Ovary (tissue), 9 donors: Measurements from ENCODE around the gene RPS10. TPM values are rescaled to one million over a fixed set of nuclear protein-coding genes. Genes with fewer than 3 reads are reported as not detected.

Source experiments
- DNase-seq, 5 donors: peaks; one replicate each; pipeline ENCODE4 v3.0.0-alpha.2; 2019 to 2020
- H3K27ac ChIP-seq, 2 donors: fragments of 200-600 bp; one replicate each; pipeline versions ENCODE4 v1.5.1 to v1.8.0; 2019 to 2022
- H3K27me3 ChIP-seq: fragments of 200-600 bp; one replicate; pipeline ENCODE4 v1.8.0; 2022
- H3K36me3 ChIP-seq: fragments of 200-600 bp; sonication (generic); one replicate; pipeline ENCODE4 v1.5.1; 2019
- H3K4me1 ChIP-seq: one replicate; pipeline ENCODE4 v1.8.1; 2013; ENCODE audit warnings: mild to moderate bottlenecking, moderate library complexity; ENCODE audit not compliant: insufficient read depth
- H3K4me3 ChIP-seq: fragments of 200-600 bp; sonication (generic); one replicate; pipeline ENCODE4 v1.5.1; 2017
- H3K9me3 ChIP-seq, 2 donors: fragments of 200-600 bp in 1 of 2; sonication (generic) in 1 of 2; one replicate each; pipeline versions ENCODE4 v1.5.1 to v1.8.1; 2013 to 2019; ENCODE audit warnings: mild to moderate bottlenecking in 1 of 2, moderate library complexity in 1 of 2
- CTCF ChIP-seq, 3 donors: fragments of 450-650 bp in 2 of 3; fragments of 200-600 bp in 1 of 3; IDR thresholded peaks; one replicate each; pipeline versions ENCODE4 v1.5.1 to v1.8.0; 2016 to 2022; ENCODE audit warnings: antibody characterized with exemption in 3 of 3, mild to moderate bottlenecking in 1 of 3
- EP300 ChIP-seq: sonication (generic); formaldehyde crosslinking; IDR thresholded peaks from one replicate; pipeline ENCODE4 v1.6.1; 2017; ENCODE audit warnings: antibody characterized with exemption
- POLR2A ChIP-seq: fragments of 450-650 bp; IDR thresholded peaks from one replicate; pipeline ENCODE4 v1.6.1; 2017; ENCODE audit warnings: antibody characterized with exemption, mild to moderate bottlenecking, moderate library complexity
- WGBS, 3 donors: extraction: QIAGEN DNeasy Blood & Tissue Kit in 1 of 3; methylation state at CpG; one replicate each; pipeline versions ENCODE4 v1.1.5 to v1.1.7; 2013 to 2017; 5-methylcytosine and 5-hydroxymethylcytosine counted together
- intact Hi-C, 4 donors: fragments of 100-400 bp; cut with DNase I; formaldehyde crosslinking; loops; one replicate each; pipeline versions ENCODE4 v1.11.0 to v1.15.1; 2022 to 2023
- polyA plus RNA-seq, 2 donors: library from polyadenylated mRNA; stranded (reverse); fragments of 200-250 nt in 1 of 2; fragments of 350-450 nt in 1 of 2; fragmentation: Illumina TruSeq in 1 of 2; extraction: RNeasy Lipid Tissue Mini Kit (QIAGEN cat#74804) in 1 of 2; gene quantifications; one replicate each; pipeline ENCODE4 v1.2.3, GENCODE V29; 2013 to 2014
- total RNA-seq, 7 donors: library from RNA; depleted of rRNA in 2 of 7; stranded (reverse); fragments of >200 nt in 2 of 7; fragmentation: NEBNext Ultra II Directional in 3 of 7; extraction: Animal tissue kit (Norgen Biotek cat#: 25700) in 3 of 7; gene quantifications; one replicate each; pipeline versions ENCODE4 v1.1.0 to v1.2.4, GENCODE V29; 2016 to 2023
- donor health status: DM: no; HTN: no; CAD: no; lungs with moderate emphysema.
- donor health status: DM: no; HTN: no; CAD: no.
- donor health status: Bipolar disorder and iron deficiency.
- donor health status: DM: yes; HTN: yes; CAD: no.
- donor health status: DM: no; HTN: no; CAD: no.
- donor health status: DM: yes; HTN: yes; CAD: no.

Gene RPS10
- total and polyA plus RNA-seq, 9 donors = 1,945 to 10,077 (median 2,497) TPM

- peaks cover 3% of the 10 kb centered on the region for H3K4me1 ChIP-seq
- H3K4me3 ChIP-seq = peak overlapping the region; percentile 50
- H3K36me3 ChIP-seq = no peaks in the 10 kb centered on the region
- DNase-seq = no peak
- TF ChIP-seq CTCF (IDR thresholded peaks at IDR 0.05) = no peak
- no peak for TF ChIP-seq EP300
- TF ChIP-seq POLR2A = no peak
- intact Hi-C loops = loop anchor here in 3 of 4 donors (2.0 to 5.0 kb wide), 2 partner anchors 145 to 146 kb away; partner anchors contain the start of gene SMIM29 (in 3 of the 3)
- H3K27ac ChIP-seq = peak overlapping the region; percentile 82 to 91
- WGBS, 3 donors = 48 to 54% (median 53%) methylated on average over 16 of the region's 16 CpGs
- no peaks in the 10 kb centered on the region for H3K9me3 ChIP-seq
- H3K27me3 ChIP-seq = no peaks in the 10 kb centered on the region
Measured at GRCh38 chr6:34393191-34393965, 32.5 kb downstream of the RPS10 start.

GRCh38 chr6:34392497-34393190 is 33.2 kb downstream of the RPS10 start, which contains the start of gene NUDT3:
Gene NUDT3 (minus strand): TSS chr6:34392669. CDS start chr6:34392362, 307 bp downstream.
- Histone ChIP-seq H3K27ac (peak within 1 kb of the TSS; percentile 82 to 91), H3K27me3 (no peaks in the 10 kb centered on the region), H3K36me3 (no peaks in the 10 kb centered on the region), H3K9me3 (no peaks in the 10 kb centered on the region), H3K4me3 (peak within 1 kb of the TSS; percentile 50), H3K4me1 (peaks cover 3% of the 10 kb centered on the region)
- intact Hi-C loops = loop anchor here (1.0 to 5.0 kb wide), 3 partner anchors 143 to 145 kb away; partner anchors contain the start of gene SMIM29 (in 4 of the 4)
- TF ChIP-seq EP300 (no peak), POLR2A (peak; percentile 87), CTCF (IDR thresholded peaks at IDR 0.05) (peak; percentile 91 to 95 (median 93))
- 0% methylated on average over 41 to 87 of the region's 87 CpGs for WGBS, 3 donors
- peak; percentile 93 to 97 (median 94) for DNase-seq

GRCh38 chr6:34391786-34392496 is 33.9 kb downstream of the RPS10 start:
- Histone ChIP-seq H3K27ac (peak overlapping the region; percentile 82 to 91), H3K36me3 (no peaks in the 10 kb centered on the region), H3K4me1 (peaks cover 3% of the 10 kb centered on the region), H3K4me3 (peak overlapping the region; percentile 50), H3K27me3 (no peaks in the 10 kb centered on the region), H3K9me3 (no peaks in the 10 kb centered on the region)
- no peak for TF ChIP-seq CTCF (IDR thresholded peaks at IDR 0.05)
- no peak for TF ChIP-seq POLR2A
- no peak for TF ChIP-seq EP300
- peak; percentile 32 to 66 (median 63) for DNase-seq
- 0% methylated on average over 51 to 78 of the region's 78 CpGs for WGBS, 3 donors
- intact Hi-C loops = loop anchor here (1.0 to 5.0 kb wide), 3 partner anchors 143 to 145 kb away; partner anchors contain the start of gene SMIM29 (in 4 of the 4)

- intact Hi-C loops = loop anchor here in 1 of 4 donors (5.0 kb wide), 1 partner anchor 144 kb away; the partner anchor contains the start of gene SMIM29
- H3K27me3 ChIP-seq = no peaks in the 10 kb centered on the region
- peaks cover 3% of the 10 kb centered on the region for H3K4me1 ChIP-seq
- peak overlapping the region; percentile 50 for H3K4me3 ChIP-seq
- 0 to 1% (median 1%) methylated on average over 5 of the region's 5 CpGs for WGBS, 3 donors
- no peaks in the 10 kb centered on the region for H3K9me3 ChIP-seq
- TF ChIP-seq CTCF (IDR thresholded peaks at IDR 0.05) = peak in 1 of 3 donors; percentile 7
- no peak for TF ChIP-seq EP300
- H3K27ac ChIP-seq = peak overlapping the region in 1 of 2 donors; percentile 91
- H3K36me3 ChIP-seq = no peaks in the 10 kb centered on the region
- no peak for DNase-seq
Measured at GRCh38 chr6:34391473-34391785, 34.4 kb downstream of the RPS10 start.
